ENCODE data around the gene SEBOX.

SEBOX gene

GRCh38 chr17:28364665-28365363 lies at the start of gene SEBOX:
TSS of gene SEBOX (minus strand) at chr17:28365199. CDS start at chr17:28365151, 48 bp downstream.
- no peak for DNase-seq

- no peak for DNase-seq
These were observed 48.8 kb upstream of the SEBOX start for GRCh38 chr17:28413804-28414203.

GRCh38 chr17:28412099-28412498 lies 47.1 kb upstream of the SEBOX start:
- DNase-seq, result no peak

- DNase-seq, result no peak
These were observed 42.9 kb upstream of the SEBOX start for GRCh38 chr17:28407974-28408306.

GRCh38 chr17:28407130-28407973 lies 42.4 kb upstream of the SEBOX start:
- no peak for DNase-seq

GRCh38 chr17:28406473-28406814 lies 41.4 kb upstream of the SEBOX start:
- no peak for DNase-seq

GRCh38 chr17:28405632-28406472 lies 40.9 kb upstream of the SEBOX start, which contains the start of gene SLC46A1:
TSS of gene SLC46A1 (minus strand) at chr17:28406212. CDS start at chr17:28406114, 98 bp downstream.
- peak; percentile 4 for DNase-seq

- DNase-seq, result no peak
These were observed 40.0 kb upstream of the SEBOX start for GRCh38 chr17:28404812-28405570.

- DNase-seq, result no peak
These were observed 39.4 kb upstream of the SEBOX start for GRCh38 chr17:28404461-28404811.

- no peak for DNase-seq
These were observed 39.0 kb upstream of the SEBOX start for GRCh38 chr17:28404007-28404406.

- DNase-seq, result no peak
These were observed 37.8 kb upstream of the SEBOX start for GRCh38 chr17:28402844-28403243.

- no peak for DNase-seq
These were observed 37.2 kb upstream of the SEBOX start for GRCh38 chr17:28402224-28402630.

GRCh38 chr17:28399808-28400207 lies 34.8 kb upstream of the SEBOX start:
- DNase-seq, result no peak

- no peak for DNase-seq
These were observed 33.4 kb upstream of the SEBOX start for GRCh38 chr17:28398280-28398981.

- DNase-seq, result no peak
These were observed 32.8 kb upstream of the SEBOX start for GRCh38 chr17:28397687-28398279.

- no peak for DNase-seq
These were observed 32.3 kb upstream of the SEBOX start for GRCh38 chr17:28397275-28397674.

GRCh38 chr17:28396635-28397239 lies 31.7 kb upstream of the SEBOX start:
- no peak for DNase-seq

- no peak for DNase-seq
These were observed 31.0 kb upstream of the SEBOX start for GRCh38 chr17:28395968-28396367.

- no peak for DNase-seq
These were observed 30.4 kb upstream of the SEBOX start for GRCh38 chr17:28395426-28395825.

- DNase-seq, result no peak
These were observed 29.5 kb upstream of the SEBOX start for GRCh38 chr17:28394337-28395116.

Measured in CD4-positive, alpha-beta T cell treated with Interleukin-4 for 4 hours (primary cell).